Midbrain (tissue), 1 donor: Measurements from ENCODE around the gene GAK.
A peak's percentile ranks its signal among the peaks of the same experiment; 100 is the strongest.

Experiments
- DNase-seq: peaks from one replicate; lab custom pipeline; 2025; lab: John Stamatoyannopoulos, UW

The GAK gene

DNA sequence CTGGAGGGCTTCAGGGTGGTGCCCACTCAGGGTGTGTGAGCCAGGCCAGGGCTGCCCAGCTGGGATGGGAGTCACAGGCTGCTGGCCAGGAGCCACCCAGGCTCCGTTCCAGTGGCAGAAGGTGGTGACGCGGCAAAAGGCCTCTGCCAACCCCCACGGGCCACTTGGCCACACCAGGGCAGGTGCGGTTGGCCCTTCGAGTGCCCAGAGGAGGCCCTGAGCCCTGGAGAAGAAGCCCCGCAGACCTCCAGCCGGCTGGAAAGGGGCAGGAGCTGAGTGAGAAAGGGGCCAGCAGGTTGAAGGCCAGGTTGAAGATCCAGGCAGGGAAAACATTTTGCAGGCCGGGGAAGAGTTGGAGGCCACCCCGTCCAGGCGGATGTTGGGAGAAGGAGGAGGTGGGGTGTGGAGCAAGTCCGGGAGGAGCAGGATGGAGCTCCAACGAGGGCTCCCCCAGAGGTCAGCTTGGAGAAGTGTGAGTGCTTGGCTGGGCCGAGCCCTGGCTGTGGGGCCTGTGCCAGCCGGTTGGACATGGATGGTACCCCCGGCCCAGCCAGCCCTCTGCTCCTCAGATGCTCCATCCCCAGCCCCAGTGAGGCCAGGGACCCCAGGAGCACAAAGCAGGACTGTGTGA is 103.4 kb downstream of the GAK start:
- DNase-seq: no peak

DNA sequence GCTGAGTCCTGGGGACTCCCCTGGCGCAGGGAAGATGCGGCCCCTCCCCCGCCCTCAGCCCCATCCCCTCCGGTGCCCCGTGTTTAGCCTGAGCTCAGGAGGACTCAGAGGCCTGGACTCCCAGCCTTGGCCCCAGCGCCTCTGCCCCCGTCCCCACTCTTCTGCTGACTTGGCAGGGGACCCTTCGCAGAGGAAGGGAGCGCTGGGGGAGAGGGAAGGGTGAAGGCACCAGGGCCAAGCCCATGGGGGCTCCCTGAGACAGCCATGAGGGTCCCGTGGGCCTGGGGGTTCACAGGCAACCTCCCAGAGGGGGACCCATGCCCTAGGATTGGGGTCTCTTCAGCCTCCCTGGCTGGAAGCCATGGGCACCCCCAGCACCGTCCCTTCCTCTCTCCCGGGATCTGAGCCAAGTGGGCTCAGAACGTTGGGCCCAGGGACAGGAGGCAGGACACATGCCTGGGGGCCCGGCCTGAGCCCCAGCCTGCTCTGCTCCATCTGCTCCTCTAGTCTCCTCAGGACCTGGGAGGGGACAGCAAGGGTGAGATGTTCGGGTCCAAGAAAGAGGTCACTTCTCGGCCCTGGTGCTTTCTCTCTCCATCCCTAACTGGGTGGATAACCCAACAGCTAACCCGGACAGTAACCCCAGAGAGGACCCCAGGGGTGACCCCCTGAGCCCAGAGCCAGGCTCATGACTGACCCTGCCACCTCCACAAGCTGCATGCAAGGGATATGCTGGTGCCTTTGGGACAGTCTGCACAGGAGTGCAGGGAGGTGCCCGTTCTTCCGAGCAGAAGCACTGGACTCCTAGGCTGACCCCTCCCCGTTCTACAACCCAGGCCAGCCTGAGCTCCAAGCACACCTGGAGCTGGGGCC is 104.7 kb downstream of the GAK start:
- DNase-seq: no peak

DNA sequence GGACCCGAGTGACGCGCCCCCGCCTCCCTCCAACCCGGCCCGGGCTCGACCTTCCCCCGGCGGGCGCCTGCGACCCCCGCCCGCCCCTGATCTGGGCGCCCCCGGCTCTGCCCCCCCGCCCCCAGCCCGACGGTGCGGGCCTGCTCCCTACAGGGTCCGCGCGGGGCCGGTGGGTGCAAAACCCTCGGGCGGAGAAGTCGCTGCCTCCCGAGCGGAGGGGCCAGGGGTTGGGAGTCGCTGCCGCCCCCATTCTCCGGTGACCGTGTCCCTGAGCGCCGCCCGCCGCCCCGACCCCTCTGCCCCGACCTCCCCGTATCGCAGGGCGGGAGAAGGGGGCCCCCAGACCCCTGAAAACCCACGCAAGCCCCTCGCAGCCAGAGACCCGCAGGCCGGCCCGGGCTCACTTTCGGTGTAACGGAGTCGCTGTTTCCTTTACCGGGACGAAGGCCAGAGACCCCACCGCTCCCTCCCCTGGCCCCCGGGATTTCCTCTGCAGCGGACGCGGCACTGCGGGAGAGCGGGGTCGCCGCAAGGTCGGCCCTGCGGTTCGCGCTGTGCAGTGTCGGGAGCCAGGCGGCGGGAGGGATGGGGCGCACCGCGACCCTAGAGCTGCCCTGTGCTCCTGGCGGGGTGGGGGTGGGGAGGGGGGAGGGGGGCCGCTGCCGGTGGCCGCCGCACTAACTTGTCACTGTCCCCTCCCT is 105.5 kb downstream of the GAK start:
- no peak for DNase-seq

DNA sequence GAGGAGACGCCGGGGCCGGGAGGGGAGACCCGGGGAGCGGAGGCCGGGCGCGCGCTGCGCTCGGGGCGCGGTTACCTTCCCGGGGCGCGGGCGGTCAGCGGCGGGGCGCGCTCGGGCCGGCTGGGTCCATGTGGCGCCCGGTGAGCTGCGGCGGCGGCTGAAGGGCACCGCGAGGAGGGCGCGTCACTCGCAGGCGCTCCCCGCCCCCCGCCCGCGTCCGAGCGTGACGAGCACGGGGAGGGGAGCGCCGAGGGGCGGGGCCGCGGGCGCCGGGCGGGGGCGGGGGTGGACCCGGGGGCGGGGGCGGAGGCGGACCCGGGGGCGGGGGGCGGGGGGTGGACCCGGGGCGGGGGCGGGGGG is 106.2 kb downstream of the GAK start, which contains the start of gene CPLX1:
Gene CPLX1 (minus strand): TSS at position 159 of the 360 bp plus-strand sequence. CDS start 1,607 bp downstream, outside the sequence.
- peak; percentile 4 for DNase-seq

DNA sequence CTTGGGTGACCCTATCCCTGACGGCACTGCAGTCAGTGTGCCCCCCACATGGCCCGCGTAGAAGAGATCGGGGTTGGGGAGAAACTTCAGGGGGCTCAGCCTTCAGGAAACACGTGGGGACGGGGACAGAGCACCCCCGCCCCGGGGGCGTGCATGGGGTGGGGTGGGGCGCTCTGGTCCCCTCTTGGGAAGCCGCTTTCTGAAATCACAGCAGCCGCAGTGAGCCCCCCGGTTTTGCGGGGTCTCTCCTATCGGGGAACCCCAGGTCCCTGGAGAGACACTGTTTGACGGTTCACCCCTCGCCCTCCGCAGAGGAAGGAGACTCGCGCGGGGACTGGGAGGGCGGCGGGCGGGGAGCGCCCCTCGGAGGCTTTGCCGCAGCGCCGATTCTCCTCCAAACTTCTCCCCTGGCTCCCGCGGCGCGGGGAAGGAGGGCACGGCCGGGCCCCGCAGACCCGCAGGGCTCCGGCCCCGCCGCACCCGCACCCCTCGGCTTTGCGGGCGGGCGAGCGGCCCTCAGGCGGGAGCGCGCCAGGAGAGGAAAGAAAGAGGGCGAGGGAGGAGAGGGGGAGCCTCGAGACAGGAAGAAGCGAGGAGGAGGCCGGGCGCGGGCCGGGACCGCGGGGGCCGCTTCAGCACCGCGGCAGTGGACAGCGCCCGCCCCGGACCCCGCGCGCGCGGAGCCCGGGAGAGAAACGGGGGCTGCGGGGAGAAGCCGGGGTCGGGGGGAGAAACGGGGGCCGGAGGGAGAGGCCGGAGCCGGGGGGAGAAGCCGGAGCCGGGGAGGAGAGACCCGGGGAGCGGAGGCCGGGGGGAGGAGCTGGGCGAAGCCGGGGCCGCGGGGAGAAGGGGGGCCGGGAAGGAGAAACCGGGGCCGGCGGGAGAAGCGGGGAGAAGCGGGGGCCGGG is 106.8 kb downstream of the GAK start:
- DNase-seq: no peak

DNA sequence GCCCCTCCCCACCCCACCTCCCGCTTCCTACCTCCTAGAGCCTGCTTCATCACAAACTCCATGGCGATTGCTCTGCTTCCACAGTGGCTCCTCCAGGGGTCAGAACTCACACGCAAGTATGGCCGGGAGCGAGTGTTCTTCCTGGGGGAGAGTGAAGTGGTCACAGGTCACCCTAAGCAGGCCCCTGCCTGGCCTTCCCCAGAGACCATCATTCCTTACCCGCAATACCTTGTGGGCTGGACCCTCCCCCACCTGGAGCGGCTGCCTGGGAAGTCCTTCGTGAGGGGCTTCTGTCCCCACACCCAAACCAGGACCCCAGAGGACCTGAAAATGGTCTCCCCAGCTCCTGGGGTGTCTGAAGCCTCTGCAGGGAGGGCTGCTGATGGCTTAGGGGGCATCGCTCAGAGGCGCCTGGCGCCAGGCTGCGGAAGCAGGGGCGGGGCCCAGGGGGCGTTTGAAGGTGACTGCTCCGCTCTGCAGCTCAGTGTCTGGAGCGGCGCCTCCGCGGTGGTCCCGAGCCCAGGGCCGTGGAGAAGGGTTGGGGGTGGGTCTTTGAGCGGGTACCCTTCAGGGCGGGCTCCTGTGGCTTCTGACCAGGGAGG is 107.6 kb downstream of the GAK start:
- DNase-seq: no peak

DNA sequence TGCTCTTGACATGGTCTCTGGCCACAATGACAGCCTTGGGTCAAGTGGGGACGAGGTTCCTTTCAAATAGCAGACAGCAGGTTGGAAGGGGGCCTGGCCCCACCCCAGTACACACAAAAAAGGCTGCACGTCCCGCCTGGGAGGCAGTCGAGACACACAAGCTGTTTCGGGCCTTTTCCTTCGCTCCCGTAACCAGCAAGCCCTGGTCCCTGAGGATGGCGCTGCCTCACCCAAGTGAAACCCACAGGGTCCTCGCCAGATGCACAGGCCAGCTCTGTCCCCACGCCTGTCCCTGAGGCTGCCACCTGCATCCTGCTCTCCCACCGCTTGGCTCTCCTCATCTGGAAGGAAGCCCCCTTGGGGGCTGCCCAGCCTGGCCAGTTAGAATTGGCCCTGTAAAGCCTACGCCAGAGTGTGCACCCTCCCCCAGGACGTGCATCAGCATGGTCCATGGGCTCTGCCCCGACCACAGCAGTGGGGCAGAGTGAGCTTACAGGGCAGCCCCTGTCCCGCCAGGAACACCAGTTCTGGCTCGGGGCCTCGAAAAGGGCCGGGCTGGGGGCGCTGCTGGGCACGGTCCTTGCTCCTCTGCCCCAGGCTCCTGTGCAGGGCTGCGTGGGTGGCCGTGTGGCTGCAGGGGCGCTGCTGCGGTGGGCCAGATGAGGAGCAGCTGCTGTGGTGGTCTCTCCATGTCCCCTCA is 108.2 kb downstream of the GAK start:
- no peak for DNase-seq

DNA sequence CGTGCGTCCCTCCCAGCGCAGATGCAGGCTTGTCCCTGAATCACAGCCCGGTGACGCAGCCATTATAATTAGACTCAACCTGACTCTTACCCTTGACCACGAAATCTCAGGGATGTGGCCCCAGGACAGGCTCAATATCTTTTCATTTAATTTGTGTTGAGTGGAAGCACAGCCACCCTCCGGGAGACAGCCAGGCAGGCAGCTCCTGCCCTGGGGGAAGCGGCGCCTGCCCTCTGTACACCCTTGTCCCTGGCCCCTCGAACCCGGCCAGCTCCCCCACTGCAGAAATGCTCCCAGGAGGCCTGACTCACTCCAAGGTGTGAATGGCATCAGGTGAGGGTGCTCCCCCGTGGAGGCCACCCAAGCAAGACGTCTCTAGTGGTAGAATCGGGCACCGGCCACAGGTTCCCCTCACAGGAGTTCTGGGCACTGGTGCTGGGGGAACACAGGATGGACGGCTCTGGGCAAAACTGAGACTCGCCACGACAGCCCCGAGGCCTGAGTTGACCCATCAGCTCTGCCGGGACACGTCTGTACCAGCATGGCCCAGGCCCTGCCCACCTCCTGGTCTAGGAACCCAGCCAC is 108.8 kb downstream of the GAK start:
- DNase-seq: no peak

DNA sequence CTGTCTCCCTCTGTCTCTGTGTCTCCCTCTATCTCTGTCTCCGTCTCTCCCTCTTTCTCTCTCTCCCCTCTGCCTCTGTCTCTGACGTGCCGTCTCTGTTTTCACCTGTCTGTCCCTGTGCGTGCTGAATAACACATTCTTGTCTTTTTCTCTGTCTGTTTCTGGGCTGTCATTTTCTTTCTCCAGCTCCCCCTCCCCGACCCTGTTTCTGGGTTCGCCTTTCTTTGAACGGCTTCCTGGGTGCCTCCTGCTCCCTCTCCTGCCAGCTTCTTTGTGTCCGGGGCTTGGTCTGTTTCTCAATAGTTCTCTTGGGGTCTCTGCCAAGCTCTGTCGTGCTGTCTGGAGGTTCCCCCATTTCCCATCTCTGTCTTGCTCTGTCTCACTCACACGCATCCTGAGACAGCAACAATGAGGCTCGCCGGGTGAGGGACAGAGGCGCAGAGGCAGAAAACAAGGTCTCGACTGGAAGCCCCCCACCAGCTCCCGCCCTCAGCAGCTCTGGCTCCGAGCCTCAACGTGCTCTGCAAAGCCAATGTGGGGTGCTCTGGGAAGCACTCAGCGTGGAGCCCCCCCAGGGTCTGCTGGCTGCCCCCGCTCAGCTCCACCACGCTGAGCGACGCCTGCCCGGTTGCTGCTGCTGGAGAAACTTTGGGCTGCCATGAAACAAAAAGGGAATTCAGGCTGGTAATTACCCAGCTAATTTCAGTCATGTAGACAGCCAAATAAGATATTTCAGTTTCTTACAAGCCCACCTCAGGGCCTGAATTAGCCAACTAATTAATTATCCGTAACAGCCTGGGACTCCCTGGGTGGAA is 109.5 kb downstream of the GAK start:
- no peak for DNase-seq

DNA sequence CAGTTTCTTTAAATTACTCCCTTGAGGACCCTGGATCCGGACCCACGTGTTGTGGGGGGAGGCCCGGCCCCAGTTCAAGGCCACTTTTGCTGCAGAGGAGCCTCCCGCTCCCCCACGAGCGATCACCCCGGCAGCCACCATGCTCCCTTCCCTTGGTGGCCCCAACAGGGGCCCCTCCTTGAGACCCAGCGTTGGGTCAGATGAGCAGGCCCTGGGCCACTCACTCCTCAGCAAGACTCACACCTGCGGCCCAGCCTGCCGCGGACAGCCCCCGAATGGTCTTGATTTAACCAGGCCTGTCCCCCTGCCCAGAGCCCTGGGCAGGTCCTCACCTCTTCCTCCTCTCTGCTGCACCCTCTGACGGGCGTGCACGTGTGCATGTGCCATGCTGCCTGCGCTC is 110.5 kb downstream of the GAK start:
- DNase-seq: no peak

DNA sequence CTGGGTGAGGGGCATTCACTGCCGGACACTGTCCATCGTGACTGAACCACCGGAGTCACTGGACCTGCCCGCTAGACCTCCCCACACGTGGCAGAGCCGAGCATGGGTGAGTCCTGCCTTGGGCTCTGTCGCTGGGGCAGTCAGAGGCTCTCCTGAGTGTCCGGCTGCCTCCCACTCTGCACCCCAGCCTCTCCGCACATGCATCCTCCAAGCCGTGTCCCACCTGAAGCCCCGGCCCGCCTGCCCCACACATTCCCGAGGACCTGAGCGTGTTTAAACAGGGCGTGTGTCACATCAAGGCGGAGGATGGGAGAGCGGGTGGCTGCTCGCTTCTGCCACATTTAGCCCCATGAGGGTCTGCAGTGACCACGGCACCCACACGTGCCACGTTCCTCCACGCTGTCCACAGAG is 110.9 kb downstream of the GAK start:
- DNase-seq: no peak

DNA sequence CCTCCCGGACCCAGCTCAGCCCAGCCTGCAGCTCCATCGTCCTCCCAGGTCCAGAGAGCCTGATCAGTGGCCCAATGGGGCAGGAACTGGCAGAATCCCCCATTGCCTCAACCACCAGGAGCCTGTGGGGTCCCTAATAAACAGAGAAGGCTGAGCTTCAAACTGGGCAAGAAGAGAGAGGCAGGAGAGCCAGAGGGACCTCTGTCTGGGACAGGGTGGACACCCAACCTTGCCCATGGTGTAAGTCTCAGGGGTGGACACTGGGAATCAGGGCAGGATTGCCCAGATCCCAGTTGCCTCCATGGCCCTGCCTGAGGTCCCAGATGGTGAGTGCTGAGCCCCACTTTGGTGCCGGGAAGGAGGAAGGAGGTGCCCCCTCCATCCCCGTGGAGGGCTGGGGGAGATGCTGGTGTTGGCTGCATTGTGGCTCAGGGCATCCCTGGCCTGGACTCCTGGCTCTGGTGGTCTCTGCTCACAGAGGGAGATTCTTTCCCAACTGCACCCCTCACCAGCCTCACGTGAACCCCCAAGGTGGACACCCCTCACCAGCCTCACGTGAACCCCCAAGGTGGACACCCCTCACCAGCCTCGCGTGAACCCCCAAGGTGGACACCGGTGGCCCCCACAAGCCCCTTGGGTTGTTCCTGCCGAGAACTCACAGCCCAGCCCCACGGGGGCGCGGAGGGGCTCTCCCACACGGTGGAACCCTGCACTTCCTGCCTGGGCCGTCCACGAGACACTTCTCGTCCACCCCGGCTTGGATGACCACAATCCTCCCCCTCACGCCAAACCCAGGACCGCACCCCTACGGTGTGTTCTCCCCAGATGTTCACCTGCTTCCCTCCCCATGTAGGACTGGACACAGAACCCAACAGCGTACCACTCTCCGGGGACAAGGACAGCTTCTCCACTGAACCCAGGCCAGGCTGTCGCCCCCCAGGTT is 111.6 kb downstream of the GAK start:
- DNase-seq: no peak

DNA sequence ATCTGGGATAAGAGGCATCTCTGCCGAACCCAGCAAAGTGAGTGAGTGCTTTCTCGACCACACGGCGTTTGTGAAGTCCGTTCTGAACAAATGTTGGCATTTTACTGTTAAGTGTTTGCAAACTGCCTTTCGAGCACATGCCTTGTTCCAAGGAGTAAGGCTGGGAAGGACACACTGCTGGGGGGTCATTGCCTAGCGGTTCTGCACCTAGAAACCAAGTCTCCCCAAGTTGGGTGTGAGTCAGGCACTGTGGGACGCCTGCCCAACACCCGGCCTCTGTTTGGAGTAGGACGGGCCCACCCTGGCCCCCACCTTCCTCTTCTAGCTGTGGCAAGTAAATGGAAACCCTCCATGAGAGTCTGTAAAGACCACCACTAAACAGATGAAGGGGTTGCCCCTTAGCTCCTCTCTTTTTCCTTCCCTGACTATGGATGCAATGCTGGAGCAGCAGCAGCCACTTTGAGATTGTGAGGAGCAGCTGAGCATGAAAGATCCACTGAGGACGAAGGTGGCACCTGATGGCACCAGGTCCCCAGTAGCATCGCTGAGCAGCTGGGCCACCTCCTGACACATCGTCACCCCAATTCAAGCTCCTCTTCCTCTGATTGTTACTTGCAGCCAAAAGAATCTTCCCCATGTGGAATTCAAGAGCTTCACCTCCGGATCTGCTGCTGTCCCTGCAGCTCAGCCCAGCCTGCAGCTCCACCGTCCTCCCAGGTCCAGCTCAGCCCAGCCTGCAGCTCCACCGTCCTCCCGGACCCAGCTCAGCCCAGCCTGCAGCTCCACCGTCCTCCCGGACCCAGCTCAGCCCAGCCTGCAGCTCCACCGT is 112.5 kb downstream of the GAK start:
- DNase-seq: no peak

DNA sequence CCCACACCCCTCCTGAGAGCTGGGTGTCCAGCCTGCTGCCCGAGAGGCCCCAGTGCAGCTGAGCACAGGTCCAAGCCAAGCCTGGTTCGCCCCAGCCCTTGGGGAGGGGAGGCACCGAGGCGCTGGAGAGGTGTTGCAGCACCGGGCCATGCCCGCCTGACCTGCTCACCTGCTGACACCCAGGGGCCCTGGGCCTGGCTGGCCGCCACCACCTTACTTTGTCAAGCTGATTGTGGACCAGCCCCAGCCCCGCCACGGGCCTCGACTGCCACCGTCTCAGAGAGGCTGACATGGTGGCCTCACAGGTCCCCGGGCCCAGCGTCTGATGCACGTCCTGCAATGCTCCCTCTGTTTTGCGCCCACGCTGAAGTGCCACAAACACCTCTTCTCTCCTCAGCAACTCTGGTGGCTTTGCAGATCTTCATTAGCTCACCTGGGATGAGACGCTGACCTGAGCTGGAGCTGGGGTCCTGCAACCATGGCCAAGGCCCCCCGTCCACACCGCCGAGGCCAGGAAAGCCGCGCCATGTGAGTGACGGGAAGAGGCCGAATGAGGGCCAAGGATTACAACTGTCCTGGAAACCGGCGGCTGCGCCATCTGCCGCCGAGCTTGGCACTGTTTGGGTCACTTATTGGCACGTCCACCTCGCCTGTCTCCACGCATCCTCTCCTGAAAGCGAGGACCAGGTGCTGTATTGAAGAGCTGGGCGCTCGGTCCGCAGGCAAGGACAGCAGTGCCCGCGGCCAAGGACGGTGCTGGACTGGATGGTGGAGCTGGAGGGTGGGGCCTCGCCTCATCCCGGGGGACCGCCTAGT is 113.8 kb downstream of the GAK start:
- DNase-seq: no peak

DNA sequence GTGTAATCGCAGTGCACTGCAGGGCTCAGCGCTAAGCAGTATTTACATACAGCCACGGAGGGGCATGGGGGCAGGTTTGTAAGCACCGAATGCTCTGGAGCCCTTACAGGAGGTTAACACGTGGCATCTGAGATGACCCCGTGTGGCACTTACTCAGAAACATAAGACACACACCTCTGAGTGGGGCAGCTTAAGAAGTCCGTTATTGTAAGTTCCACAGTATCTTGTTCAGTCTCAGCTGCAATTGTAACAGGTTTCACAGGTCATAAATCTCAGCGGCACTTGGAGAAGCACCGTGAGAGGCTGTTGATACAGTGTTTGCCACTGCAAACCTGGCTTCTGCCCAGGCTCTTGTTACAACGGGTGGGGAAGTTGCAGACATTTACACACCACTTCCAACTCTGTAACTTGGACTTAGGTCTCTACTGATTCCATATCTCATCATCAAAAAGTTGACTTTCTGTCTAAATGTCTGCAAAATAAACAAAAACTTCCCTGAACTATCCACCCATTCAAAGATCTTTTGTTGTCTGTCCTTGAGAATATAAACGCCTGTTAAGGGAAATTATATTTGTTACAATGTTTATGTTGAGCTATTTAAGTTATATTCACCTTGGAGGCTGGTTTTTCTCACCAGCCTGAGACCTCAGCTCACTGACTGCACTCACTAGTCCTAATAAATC is 116.5 kb downstream of the GAK start:
- no peak for DNase-seq

DNA sequence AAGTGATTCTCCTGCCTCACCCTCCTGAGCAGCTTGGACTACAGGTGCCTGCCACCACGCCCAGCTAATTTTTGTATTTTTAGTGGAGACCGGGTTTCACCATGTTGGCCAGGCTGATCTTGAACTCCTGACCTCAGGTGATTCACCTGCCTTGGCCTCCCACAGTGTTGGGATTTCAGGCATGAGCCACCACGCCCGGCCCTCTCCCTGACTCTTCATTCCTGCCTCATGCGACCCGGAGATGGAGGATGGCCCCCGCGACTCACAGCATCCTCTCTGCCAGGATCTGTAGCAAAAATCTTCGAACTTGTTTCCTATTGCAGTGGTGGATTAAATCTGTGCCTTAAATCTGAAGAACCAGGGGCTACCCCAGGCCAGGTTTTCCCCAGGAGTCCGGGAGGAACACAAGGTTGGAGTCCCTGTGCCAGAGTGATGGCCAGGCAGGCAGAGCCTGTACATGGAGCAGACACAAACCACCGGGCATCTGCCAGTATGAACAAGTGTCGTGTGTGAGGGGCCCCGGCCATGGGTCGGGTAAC is 117.7 kb downstream of the GAK start:
- DNase-seq: no peak
